Large intestine (tissue), 3 donors: ENCODE data around the gene NEUROD6. TPM values are rescaled to one million over a fixed set of nuclear protein-coding genes. Genes with fewer than 3 reads are reported as not detected.
A peak's percentile ranks its signal among the peaks of the same experiment; 100 is the strongest.

Source experiments
- DNase-seq, 2 donors: peaks; one replicate each; pipeline versions ENCODE4 v3.0.0 to v3.0.0-alpha.2; 2013
- H3K27ac ChIP-seq: one replicate; pipeline ENCODE4 v1.5.1; 2013; ENCODE audit warnings: low read length
- H3K27me3 ChIP-seq: 2 replicates; pipeline ENCODE4 v1.6.1; 2013; ENCODE audit warnings: low read length; ENCODE audit not compliant: control insufficient read depth, insufficient read depth
- H3K36me3 ChIP-seq: 2 replicates; pipeline ENCODE4 v1.6.1; 2013; ENCODE audit warnings: low read length; ENCODE audit not compliant: control insufficient read depth, insufficient read depth
- H3K4me1 ChIP-seq: one replicate; pipeline ENCODE4 v1.6.1; 2013; ENCODE audit warnings: low read length; ENCODE audit not compliant: control insufficient read depth, insufficient read depth
- H3K4me3 ChIP-seq: one replicate; pipeline ENCODE4 v1.5.1; 2013; ENCODE audit warnings: low read length
- H3K9me3 ChIP-seq: one replicate; pipeline ENCODE4 v1.6.1; 2013; ENCODE audit warnings: mild to moderate bottlenecking, low read depth, low read length, moderate library complexity; ENCODE audit not compliant: control insufficient read depth
- WGBS: methylation state at CpG from one replicate; pipeline ENCODE4 v1.1.5; 2013; ENCODE audit warnings: low lambda C conversion rate; ENCODE audit not compliant: insufficient coverage; 5-methylcytosine and 5-hydroxymethylcytosine counted together
- polyA plus RNA-seq: library from polyadenylated mRNA; unstranded; fragments of 120-200 nt; gene quantifications from one replicate; pipeline ENCODE4 v1.2.1, GENCODE V29; 2013

Gene NEUROD6
- polyA plus RNA-seq, 1 donor = 1.6 TPM

- no peak for DNase-seq
- no peaks in the 10 kb centered on the region for H3K27me3 ChIP-seq
- no peak overlapping the region for H3K27ac ChIP-seq
- no CpG with 5 or more reads among the region's 1 CpG for WGBS
- H3K4me3 ChIP-seq = no peak overlapping the region
- no peaks in the 10 kb centered on the region for H3K9me3 ChIP-seq
- peaks cover 9% of the 10 kb centered on the region for H3K4me1 ChIP-seq
- H3K36me3 ChIP-seq = no peaks in the 10 kb centered on the region
Measured at GRCh38 chr7:31362401-31362800, 21.9 kb upstream of the NEUROD6 start.

GRCh38 chr7:31358467-31358866 lies 17.9 kb upstream of the NEUROD6 start:
- no peak overlapping the region for H3K4me3 ChIP-seq
- H3K4me1 ChIP-seq = no peaks in the 10 kb centered on the region
- H3K36me3 ChIP-seq = no peaks in the 10 kb centered on the region
- no peaks in the 10 kb centered on the region for H3K9me3 ChIP-seq
- no peaks in the 10 kb centered on the region for H3K27me3 ChIP-seq
- DNase-seq = no peak
- WGBS = no CpG with 5 or more reads among the region's 3 CpGs
- no peak overlapping the region for H3K27ac ChIP-seq

GRCh38 chr7:31345421-31345820 lies 4.9 kb upstream of the NEUROD6 start:
- Histone ChIP-seq H3K4me3 (no peak overlapping the region), H3K27me3 (no peaks in the 10 kb centered on the region), H3K4me1 (peaks cover 6% of the 10 kb centered on the region), H3K36me3 (no peaks in the 10 kb centered on the region), H3K27ac (no peak overlapping the region), H3K9me3 (no peaks in the 10 kb centered on the region)
- no peak for DNase-seq
- 100% methylated on average over 2 of the region's 5 CpGs for WGBS

GRCh38 chr7:31343516-31344305 lies 3.2 kb upstream of the NEUROD6 start:
- H3K36me3 ChIP-seq = no peaks in the 10 kb centered on the region
- H3K27ac ChIP-seq = no peak overlapping the region
- H3K4me1 ChIP-seq = peaks cover 6% of the 10 kb centered on the region
- H3K4me3 ChIP-seq = no peak overlapping the region
- no peaks in the 10 kb centered on the region for H3K9me3 ChIP-seq
- H3K27me3 ChIP-seq = no peaks in the 10 kb centered on the region
- no peak for DNase-seq
- 94% methylated on average over 2 of the region's 3 CpGs for WGBS

GRCh38 chr7:31341141-31341540 lies 615 bp upstream of the NEUROD6 start:
- no peaks in the 10 kb centered on the region for H3K36me3 ChIP-seq
- 5% methylated on average over 5 of the region's 5 CpGs for WGBS

GRCh38 chr7:31340051-31340450 lies 475 bp downstream of the NEUROD6 start:
- Histone ChIP-seq H3K4me1 (peaks cover 10% of the 10 kb centered on the region), H3K27ac (no peak overlapping the region), H3K27me3 (peaks cover 11% of the 10 kb centered on the region), H3K4me3 (no peak overlapping the region), H3K36me3 (no peaks in the 10 kb centered on the region), H3K9me3 (no peaks in the 10 kb centered on the region)
- WGBS = no CpG with 5 or more reads among the region's 5 CpGs
- DNase-seq = no peak

More at GRCh38 chr7:31341141-31341540, 615 bp upstream of the NEUROD6 start:
- H3K4me3 ChIP-seq = no peak overlapping the region
- peaks cover 10% of the 10 kb centered on the region for H3K4me1 ChIP-seq
- DNase-seq = peak in 1 of 2 donors; percentile 35
- H3K27ac ChIP-seq = no peak overlapping the region
- H3K9me3 ChIP-seq = no peaks in the 10 kb centered on the region
- H3K27me3 ChIP-seq = peaks cover 8% of the 10 kb centered on the region

- Histone ChIP-seq H3K27ac (no peak overlapping the region), H3K27me3 (peaks cover 11% of the 10 kb centered on the region), H3K4me1 (peaks cover 10% of the 10 kb centered on the region), H3K9me3 (no peaks in the 10 kb centered on the region), H3K4me3 (no peak overlapping the region), H3K36me3 (no peaks in the 10 kb centered on the region)
- no peak for DNase-seq
- WGBS = 76% methylated on average over 8 of the region's 14 CpGs
Measured at GRCh38 chr7:31338706-31339105, 1.8 kb downstream of the NEUROD6 start.

GRCh38 chr7:31337002-31337565 lies 3.4 kb downstream of the NEUROD6 start:
- Histone ChIP-seq H3K4me1 (peaks cover 9% of the 10 kb centered on the region), H3K27ac (no peak overlapping the region), H3K4me3 (peak overlapping the region; percentile 27), H3K27me3 (peaks cover 11% of the 10 kb centered on the region), H3K9me3 (no peaks in the 10 kb centered on the region), H3K36me3 (no peaks in the 10 kb centered on the region)
- 90% methylated on average over 2 of the region's 9 CpGs for WGBS
- no peak for DNase-seq

- peaks cover 11% of the 10 kb centered on the region for H3K27me3 ChIP-seq
Measured at GRCh38 chr7:31336202-31337001, 4.1 kb downstream of the NEUROD6 start.

GRCh38 chr7:31335884-31336201 lies 4.7 kb downstream of the NEUROD6 start:
- WGBS = no CpG with 5 or more reads among the region's 12 CpGs
- Histone ChIP-seq H3K27me3 (peaks cover 11% of the 10 kb centered on the region), H3K4me3 (peak overlapping the region; percentile 49)

More at GRCh38 chr7:31336202-31337001, 4.1 kb downstream of the NEUROD6 start:
- no CpG with 5 or more reads among the region's 71 CpGs for WGBS
- peak in 1 of 2 donors; percentile 71 for DNase-seq
- Histone ChIP-seq H3K27ac (peak overlapping the region; percentile 53), H3K9me3 (no peaks in the 10 kb centered on the region), H3K4me3 (peak overlapping the region; percentile 49), H3K4me1 (peaks cover 4% of the 10 kb centered on the region), H3K36me3 (no peaks in the 10 kb centered on the region)

More at GRCh38 chr7:31335884-31336201, 4.7 kb downstream of the NEUROD6 start:
- no peaks in the 10 kb centered on the region for H3K9me3 ChIP-seq
- H3K4me1 ChIP-seq = peaks cover 4% of the 10 kb centered on the region
- no peak for DNase-seq
- H3K36me3 ChIP-seq = no peaks in the 10 kb centered on the region
- peak overlapping the region; percentile 53 for H3K27ac ChIP-seq
